ENCODE results near the gene CC2D2A. TPM values are rescaled to one million over a fixed set of nuclear protein-coding genes. Genes with fewer than 3 reads are reported as not detected.

Gene CC2D2A
- polyA plus RNA-seq, 1 donor from 2014 or later: 8.6 TPM

GRCh38 chr4:15541941-15542340 is 72.3 kb downstream of the CC2D2A start:
- Histone ChIP-seq H3K79me2 (replicated peaks; ENCODE audit: insufficient read depth, low read length) (no peaks in the 10 kb centered on the region), H3K36me3 (ENCODE audit: insufficient read depth, low read length) (no peaks in the 10 kb centered on the region)

GRCh38 chr4:15542760-15543159 is 73.1 kb downstream of the CC2D2A start:
- H3K27me3 ChIP-seq (ENCODE audit: insufficient read depth, low read depth, low read length): no peaks in the 10 kb centered on the region
- H4K20me1 ChIP-seq (ENCODE audit: insufficient read depth): no peaks in the 10 kb centered on the region
- no peak overlapping the region for H3K4me2 ChIP-seq (ENCODE audit: low read length)
- H3K79me2 ChIP-seq (replicated peaks; ENCODE audit: insufficient read depth, low read length): no peaks in the 10 kb centered on the region
- TF ChIP-seq REST (IDR thresholded peaks at IDR 0.05; ENCODE audit: borderline replicate concordance): no peak
- no peak for TF ChIP-seq CTCF (IDR thresholded peaks at IDR 0.05; ENCODE audit: poor library complexity, severe bottlenecking)
- TF ChIP-seq RAD21 (conservative IDR thresholded peaks at IDR 0.05): no peak
- H3K27ac ChIP-seq (ENCODE audit: low read length): no peak overlapping the region
- H3F3A ChIP-seq (ENCODE audit: insufficient read depth, low read length, poor library complexity, severe bottlenecking): no peaks in the 10 kb centered on the region
- H3K36me3 ChIP-seq (ENCODE audit: insufficient read depth, low read length): no peaks in the 10 kb centered on the region
- H2AFZ ChIP-seq (ENCODE audit: low read depth, low read length): no peak overlapping the region
- H3K9me3 ChIP-seq (ENCODE audit: low read length): no peaks in the 10 kb centered on the region
- no peaks in the 10 kb centered on the region for H3K9me2 ChIP-seq (ENCODE audit: insufficient read depth, low read length)
- no peak overlapping the region for H3K9ac ChIP-seq (ENCODE audit: low read length)
- no peak overlapping the region for H3K4me3 ChIP-seq (ENCODE audit: low read length)

More at GRCh38 chr4:15541941-15542340, 72.3 kb downstream of the CC2D2A start:
- Histone ChIP-seq H3K9ac (ENCODE audit: low read length) (no peak overlapping the region), H3F3A (ENCODE audit: insufficient read depth, low read length, poor library complexity, severe bottlenecking) (no peaks in the 10 kb centered on the region), H3K9me3 (ENCODE audit: low read length) (no peaks in the 10 kb centered on the region), H3K27me3 (ENCODE audit: insufficient read depth, low read depth, low read length) (no peaks in the 10 kb centered on the region), H3K27ac (ENCODE audit: low read length) (no peak overlapping the region), H4K20me1 (ENCODE audit: insufficient read depth) (no peaks in the 10 kb centered on the region), H3K4me2 (ENCODE audit: low read length) (no peak overlapping the region), H2AFZ (ENCODE audit: low read depth, low read length) (no peak overlapping the region), H3K4me3 (ENCODE audit: low read length) (no peak overlapping the region), H3K9me2 (ENCODE audit: insufficient read depth, low read length) (no peaks in the 10 kb centered on the region)
- TF ChIP-seq SMC3 (conservative IDR thresholded peaks at IDR 0.05; ENCODE audit: poor library complexity) (no peak), CTCF (IDR thresholded peaks at IDR 0.05; ENCODE audit: poor library complexity, severe bottlenecking) (no peak), MXI1 (conservative IDR thresholded peaks at IDR 0.05; ENCODE audit: poor library complexity, severe bottlenecking) (no peak), RAD21 (conservative IDR thresholded peaks at IDR 0.05) (no peak), TAF1 (IDR thresholded peaks at IDR 0.05; ENCODE audit: low read depth) (no peak), REST (IDR thresholded peaks at IDR 0.05; ENCODE audit: borderline replicate concordance) (no peak), POLR2AphosphoS5 (IDR thresholded peaks at IDR 0.05) (no peak), EZH2 (IDR thresholded peaks at IDR 0.05; ENCODE audit: borderline replicate concordance, insufficient read depth, low read length, poor library complexity, severe bottlenecking) (no peak), EP300 (conservative IDR thresholded peaks at IDR 0.05; ENCODE audit: poor library complexity, severe bottlenecking) (no peak)

Data from neural cell (in vitro differentiated cells).